Muscle of leg (tissue), 11 donors: ENCODE measurements around the gene KCNH2. TPM values are rescaled to one million over a fixed set of nuclear protein-coding genes. Genes with fewer than 3 reads are reported as not detected.

Experiments
- DNase-seq: peaks from one replicate; pipeline ENCODE4 v3.0.0; 2013
- H3K27ac ChIP-seq: one replicate; pipeline ENCODE4 v1.5.1; 2013; ENCODE audit warnings: mild to moderate bottlenecking, low read length, control low read depth
- H3K27me3 ChIP-seq: one replicate; pipeline ENCODE4 v1.6.1; 2013; ENCODE audit warnings: low read length; ENCODE audit not compliant: control insufficient read depth, insufficient read depth
- H3K36me3 ChIP-seq: one replicate; pipeline ENCODE4 v1.6.1; 2013; ENCODE audit warnings: low read length; ENCODE audit not compliant: control insufficient read depth, insufficient read depth
- H3K4me1 ChIP-seq: one replicate; pipeline ENCODE4 v1.6.1; 2013; ENCODE audit warnings: low read length; ENCODE audit not compliant: control insufficient read depth, insufficient read depth
- H3K4me3 ChIP-seq: one replicate; pipeline ENCODE4 v1.5.1; 2013; ENCODE audit warnings: low read length, control low read depth
- H3K9me3 ChIP-seq: replicated peaks from 2 replicates; pipeline ENCODE4 v1.6.1; 2013; ENCODE audit warnings: low read depth, low read length; ENCODE audit not compliant: control insufficient read depth
- WGBS: methylation state at CpG from one replicate; pipeline ENCODE4 v1.1.5; 2013; ENCODE audit warnings: missing lambda C conversion rate; ENCODE audit not compliant: insufficient coverage; 5-methylcytosine and 5-hydroxymethylcytosine counted together
- polyA plus RNA-seq, 8 donors: library from polyadenylated mRNA; unstranded; fragments of 120-200 nt; gene quantifications; one replicate each; pipeline versions ENCODE4 v1.2.1 to v1.2.3, GENCODE V29; 2013; ENCODE audit warnings: inconsistent platforms in 1 of 8, low replicate concordance in 1 of 8; ENCODE audit not compliant: insufficient read length in 8 of 8, insufficient read depth in 1 of 8
- total RNA-seq: library from RNA; stranded (reverse); fragments of 120-200 nt; gene quantifications from one replicate; pipeline ENCODE4 v1.2.4, GENCODE V29; 2013

KCNH2 gene
- total and polyA plus RNA-seq, 9 donors, result 9.7 to 26.9 (median 19.6) TPM

- Histone ChIP-seq H3K9me3 (no peaks in the 10 kb centered on the region), H3K4me1 (peaks cover 30% of the 10 kb centered on the region), H3K36me3 (no peaks in the 10 kb centered on the region), H3K27ac (no peak overlapping the region), H3K4me3 (no peak overlapping the region), H3K27me3 (peaks cover 27% of the 10 kb centered on the region)
- DNase-seq, result peak; percentile 62
- WGBS, result under 1% methylated on average over 19 of the region's 22 CpGs
These were observed 79.6 kb downstream of the KCNH2 start for GRCh38 chr7:150898475-150899011.

GRCh38 chr7:150897502-150898474 lies 80.3 kb downstream of the KCNH2 start:
- no peak overlapping the region for H3K4me3 ChIP-seq
- DNase-seq, result no peak
- H3K36me3 ChIP-seq, result no peaks in the 10 kb centered on the region
- 61% methylated on average over 16 of the region's 22 CpGs for WGBS
- H3K27ac ChIP-seq, result no peak overlapping the region
- H3K9me3 ChIP-seq, result no peaks in the 10 kb centered on the region
- H3K4me1 ChIP-seq, result peaks cover 27% of the 10 kb centered on the region
- H3K27me3 ChIP-seq, result peaks cover 27% of the 10 kb centered on the region

- Histone ChIP-seq H3K9me3 (no peaks in the 10 kb centered on the region), H3K4me3 (no peak overlapping the region), H3K27me3 (peaks cover 27% of the 10 kb centered on the region), H3K4me1 (peaks cover 16% of the 10 kb centered on the region), H3K27ac (no peak overlapping the region), H3K36me3 (no peaks in the 10 kb centered on the region)
- no peak for DNase-seq
- WGBS, result 70% methylated on average over 6 of the region's 10 CpGs
These were observed 81.4 kb downstream of the KCNH2 start for GRCh38 chr7:150896562-150897209.

- Histone ChIP-seq H3K27me3 (peaks cover 27% of the 10 kb centered on the region), H3K27ac (no peak overlapping the region), H3K4me1 (peaks cover 7% of the 10 kb centered on the region), H3K4me3 (no peak overlapping the region), H3K36me3 (no peaks in the 10 kb centered on the region), H3K9me3 (no peaks in the 10 kb centered on the region)
- DNase-seq, result no peak
- 50% methylated on average over 1 of the region's 2 CpGs for WGBS
These were observed 82.3 kb downstream of the KCNH2 start for GRCh38 chr7:150895809-150896208.

Other genes starting within 250 kb of the KCNH2 start
- 11.6 TPM for gene GIMAP5, start 240.9 kb downstream of the KCNH2 start, total RNA-seq
- 10 to 100 TPM in 1 of 8 donors, 1 to 10 TPM in 7; 6.1 to 10.4 (median 9.2) TPM for gene GIMAP5, start 240.9 kb downstream of the KCNH2 start, polyA plus RNA-seq
- gene TMEM176B, start 178.0 kb downstream of the KCNH2 start, total RNA-seq, result 7.7 TPM
- gene TMEM176B, start 178.0 kb downstream of the KCNH2 start, polyA plus RNA-seq, result 10 to 100 TPM in 7 of 8 donors, 1 to 10 TPM in 1; 9.4 to 16.7 (median 11.9) TPM
- 6.2 TPM for gene TMEM176A, start 177.6 kb downstream of the KCNH2 start, total RNA-seq
- 10 to 100 TPM in 7 of 8 donors, 1 to 10 TPM in 1; 9.9 to 19.4 (median 14.1) TPM for gene TMEM176A, start 177.6 kb downstream of the KCNH2 start, polyA plus RNA-seq
- gene AOC1, start 125.8 kb downstream of the KCNH2 start, total RNA-seq, result 0.04 TPM
- 1 to 10 TPM in 2 of 8 donors, under 1 TPM in 3, not detected in 3; 0.13 to 6.1 (median 0.27) TPM for gene AOC1, start 125.8 kb downstream of the KCNH2 start, polyA plus RNA-seq
- gene NOS3, start 12.7 kb upstream of the KCNH2 start, total RNA-seq, result 4.9 TPM
- gene NOS3, start 12.7 kb upstream of the KCNH2 start, polyA plus RNA-seq, result 1 to 10 TPM; 5.0 to 8.9 (median 7.0) TPM
- gene ATG9B, start 46.2 kb upstream of the KCNH2 start, total RNA-seq, result 0.22 TPM
- 1 to 10 TPM in 6 of 8 donors, under 1 TPM in 2; 0.92 to 3.0 (median 1.4) TPM for gene ATG9B, start 46.2 kb upstream of the KCNH2 start, polyA plus RNA-seq
- 13.4 TPM for gene ABCB8, start 50.1 kb upstream of the KCNH2 start, total RNA-seq
- 10 to 100 TPM; 12.8 to 26.5 (median 19.2) TPM for gene ABCB8, start 50.1 kb upstream of the KCNH2 start, polyA plus RNA-seq
- gene ASIC3, start 70.2 kb upstream of the KCNH2 start, total RNA-seq, result 1.3 TPM
- 1 to 10 TPM; 2.0 to 9.2 (median 4.6) TPM for gene ASIC3, start 70.2 kb upstream of the KCNH2 start, polyA plus RNA-seq
- gene CDK5, start 79.6 kb upstream of the KCNH2 start, total RNA-seq, result 10.2 TPM
- gene CDK5, start 79.6 kb upstream of the KCNH2 start, polyA plus RNA-seq, result 10 to 100 TPM in 5 of 8 donors, 1 to 10 TPM in 3; 8.2 to 12.2 (median 10.2) TPM
- 41.0 TPM for gene SLC4A2, start 81.3 kb upstream of the KCNH2 start, total RNA-seq
- gene SLC4A2, start 81.3 kb upstream of the KCNH2 start, polyA plus RNA-seq, result 10 to 100 TPM; 58.3 to 78.1 (median 65.7) TPM
- 65.2 TPM for gene FASTK, start 102.5 kb upstream of the KCNH2 start, total RNA-seq
- 10 to 100 TPM; 74.3 to 90.1 (median 84.2) TPM for gene FASTK, start 102.5 kb upstream of the KCNH2 start, polyA plus RNA-seq
- gene TMUB1, start 105.2 kb upstream of the KCNH2 start, total RNA-seq, result 19.0 TPM
- gene TMUB1, start 105.2 kb upstream of the KCNH2 start, polyA plus RNA-seq, result 10 to 100 TPM; 29.8 to 51.2 (median 35.9) TPM
- 37.0 TPM for gene AGAP3, start 108.2 kb upstream of the KCNH2 start, total RNA-seq
- 10 to 100 TPM; 64.5 to 95.4 (median 76.3) TPM for gene AGAP3, start 108.2 kb upstream of the KCNH2 start, polyA plus RNA-seq
- gene GBX1, start 189.4 kb upstream of the KCNH2 start, total RNA-seq, result 0.44 TPM
- 1 to 10 TPM in 5 of 8 donors, under 1 TPM in 3; 0.59 to 2.5 (median 1.5) TPM for gene GBX1, start 189.4 kb upstream of the KCNH2 start, polyA plus RNA-seq
- gene ASB10, start 208.9 kb upstream of the KCNH2 start, total RNA-seq, result 3.1 TPM
- gene ASB10, start 208.9 kb upstream of the KCNH2 start, polyA plus RNA-seq, result 1 to 10 TPM; 1.3 to 5.7 (median 3.0) TPM
- gene H2BK1, start 232.2 kb upstream of the KCNH2 start, total RNA-seq, result not detected
- gene H2BK1, start 232.2 kb upstream of the KCNH2 start, polyA plus RNA-seq, result not detected
- 18.5 TPM for gene ABCF2, start 248.9 kb upstream of the KCNH2 start, total RNA-seq
- 10 to 100 TPM; 17.3 to 21.1 (median 18.5) TPM for gene ABCF2, start 248.9 kb upstream of the KCNH2 start, polyA plus RNA-seq